HL-60 (cell line): ENCODE data around the gene GDAP2.

Source experiments
- DNase-seq, 2 experiments: peaks; one replicate each; pipeline ENCODE4 v3.0.0-alpha.2; 2010 to 2020; ENCODE audit warnings: low read depth in 1 of 2, low spot score in 1 of 2
- H3K27ac ChIP-seq: fragments of 250-450 bp; sonication (Bioruptor Pico); replicated peaks from 2 replicates; pipeline ENCODE4 v1.5.1; 2020; ENCODE audit warnings: mild to moderate bottlenecking, moderate library complexity
- H3K27me3 ChIP-seq: fragments of 250-450 bp; sonication (Bioruptor Pico); 2 replicates; pipeline ENCODE4 v1.5.1; 2021; ENCODE audit warnings: mild to moderate bottlenecking, moderate library complexity; ENCODE audit not compliant: insufficient read depth, poor library complexity, severe bottlenecking
- H3K4me3 ChIP-seq: replicated peaks from 2 replicates; pipeline ENCODE4 v1.5.1; 2011; ENCODE audit warnings: mild to moderate bottlenecking, control low read depth, low read length; ENCODE audit not compliant: insufficient read depth
- GABPA ChIP-seq: IDR thresholded peaks from 2 replicates; pipeline ENCODE4 v1.6.1; 2012; ENCODE audit warnings: low read depth
- POLR2AphosphoS5 ChIP-seq: IDR thresholded peaks from 2 replicates; pipeline ENCODE4 v1.6.1; 2012; ENCODE audit warnings: low read depth
- SPI1 ChIP-seq: IDR thresholded peaks from 2 replicates; pipeline ENCODE4 v1.6.1; 2012; ENCODE audit warnings: low read depth, mild to moderate bottlenecking, borderline replicate concordance
- TF ChIP-seq, protein P1 (sequence below): IDR thresholded peaks from one replicate; pipeline ENCODE4 v1.5.1; 2011; ENCODE audit warnings: low read length, control low read depth, inconsistent platforms; ENCODE audit not compliant: insufficient read depth
- TF ChIP-seq, protein P2 (sequence below): IDR thresholded peaks from 2 replicates; pipeline ENCODE4 v1.6.1; 2012; ENCODE audit warnings: low read depth; ENCODE audit not compliant: insufficient replicate concordance

The GDAP2 gene

DNA sequence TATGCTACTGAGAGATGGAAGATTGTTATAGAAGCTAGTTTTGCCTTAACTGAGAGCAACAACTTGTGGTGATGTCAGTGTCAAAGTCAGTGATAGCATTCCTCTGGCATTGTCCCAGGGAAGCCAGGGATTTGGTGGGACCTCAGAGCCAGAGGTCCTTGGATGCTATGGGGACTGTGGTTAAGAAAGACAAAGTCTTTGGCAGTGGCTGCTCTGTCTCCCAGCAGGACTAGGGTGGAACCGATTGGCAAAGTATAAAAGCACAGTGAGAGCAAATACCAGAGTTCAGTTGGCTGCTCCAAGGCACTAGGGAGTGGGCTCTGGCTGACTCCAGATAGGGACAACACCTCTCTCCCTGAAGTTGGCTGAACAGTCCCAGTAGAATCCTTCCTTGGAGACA is 104.8 kb downstream of the GDAP2 start:
- no peak overlapping the region for H3K27ac ChIP-seq

DNA sequence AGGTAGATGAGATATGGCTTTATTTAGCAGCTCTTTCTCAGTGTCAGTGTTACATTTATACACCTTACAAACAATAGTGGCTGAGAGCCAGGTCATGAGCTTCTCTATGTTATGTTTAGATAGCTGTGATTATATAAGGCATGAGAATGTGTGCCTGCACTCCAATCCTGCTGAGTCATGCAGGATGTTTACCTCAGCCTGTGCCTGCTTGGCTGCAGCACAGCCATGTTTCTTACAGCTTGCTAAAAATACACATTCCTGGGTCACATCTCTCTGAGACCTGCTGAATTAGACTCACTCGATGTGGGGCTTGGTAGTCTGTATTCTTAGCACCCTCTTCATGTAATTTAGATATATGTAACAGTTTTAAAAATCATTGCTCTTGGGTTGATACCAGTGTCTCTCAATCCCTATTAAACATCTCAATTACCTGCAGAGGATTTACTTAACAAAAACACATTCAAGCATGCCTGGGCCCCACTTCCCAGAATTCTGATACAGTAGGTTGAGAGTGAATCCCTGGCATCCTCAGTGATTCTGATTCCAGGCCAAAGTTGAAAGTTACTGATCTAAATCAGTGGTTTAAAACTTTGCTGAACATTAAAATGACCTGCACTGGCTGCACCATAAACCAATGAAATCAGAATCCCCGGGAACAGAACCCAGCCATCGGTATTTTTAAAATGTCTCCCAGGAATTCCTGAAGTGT is 107.5 kb downstream of the GDAP2 start:
- TF ChIP-seq, protein P1, sequence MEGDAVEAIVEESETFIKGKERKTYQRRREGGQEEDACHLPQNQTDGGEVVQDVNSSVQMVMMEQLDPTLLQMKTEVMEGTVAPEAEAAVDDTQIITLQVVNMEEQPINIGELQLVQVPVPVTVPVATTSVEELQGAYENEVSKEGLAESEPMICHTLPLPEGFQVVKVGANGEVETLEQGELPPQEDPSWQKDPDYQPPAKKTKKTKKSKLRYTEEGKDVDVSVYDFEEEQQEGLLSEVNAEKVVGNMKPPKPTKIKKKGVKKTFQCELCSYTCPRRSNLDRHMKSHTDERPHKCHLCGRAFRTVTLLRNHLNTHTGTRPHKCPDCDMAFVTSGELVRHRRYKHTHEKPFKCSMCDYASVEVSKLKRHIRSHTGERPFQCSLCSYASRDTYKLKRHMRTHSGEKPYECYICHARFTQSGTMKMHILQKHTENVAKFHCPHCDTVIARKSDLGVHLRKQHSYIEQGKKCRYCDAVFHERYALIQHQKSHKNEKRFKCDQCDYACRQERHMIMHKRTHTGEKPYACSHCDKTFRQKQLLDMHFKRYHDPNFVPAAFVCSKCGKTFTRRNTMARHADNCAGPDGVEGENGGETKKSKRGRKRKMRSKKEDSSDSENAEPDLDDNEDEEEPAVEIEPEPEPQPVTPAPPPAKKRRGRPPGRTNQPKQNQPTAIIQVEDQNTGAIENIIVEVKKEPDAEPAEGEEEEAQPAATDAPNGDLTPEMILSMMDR: no peak
- Histone ChIP-seq H3K4me3 (no peak overlapping the region), H3K27me3 (no peaks in the 10 kb centered on the region), H3K27ac (no peak overlapping the region)
- no peak for DNase-seq

More for the DNA sequence above, 104.8 kb downstream of the GDAP2 start:
- Histone ChIP-seq H3K4me3 (no peak overlapping the region), H3K27me3 (no peaks in the 10 kb centered on the region)
- TF ChIP-seq, protein P2, sequence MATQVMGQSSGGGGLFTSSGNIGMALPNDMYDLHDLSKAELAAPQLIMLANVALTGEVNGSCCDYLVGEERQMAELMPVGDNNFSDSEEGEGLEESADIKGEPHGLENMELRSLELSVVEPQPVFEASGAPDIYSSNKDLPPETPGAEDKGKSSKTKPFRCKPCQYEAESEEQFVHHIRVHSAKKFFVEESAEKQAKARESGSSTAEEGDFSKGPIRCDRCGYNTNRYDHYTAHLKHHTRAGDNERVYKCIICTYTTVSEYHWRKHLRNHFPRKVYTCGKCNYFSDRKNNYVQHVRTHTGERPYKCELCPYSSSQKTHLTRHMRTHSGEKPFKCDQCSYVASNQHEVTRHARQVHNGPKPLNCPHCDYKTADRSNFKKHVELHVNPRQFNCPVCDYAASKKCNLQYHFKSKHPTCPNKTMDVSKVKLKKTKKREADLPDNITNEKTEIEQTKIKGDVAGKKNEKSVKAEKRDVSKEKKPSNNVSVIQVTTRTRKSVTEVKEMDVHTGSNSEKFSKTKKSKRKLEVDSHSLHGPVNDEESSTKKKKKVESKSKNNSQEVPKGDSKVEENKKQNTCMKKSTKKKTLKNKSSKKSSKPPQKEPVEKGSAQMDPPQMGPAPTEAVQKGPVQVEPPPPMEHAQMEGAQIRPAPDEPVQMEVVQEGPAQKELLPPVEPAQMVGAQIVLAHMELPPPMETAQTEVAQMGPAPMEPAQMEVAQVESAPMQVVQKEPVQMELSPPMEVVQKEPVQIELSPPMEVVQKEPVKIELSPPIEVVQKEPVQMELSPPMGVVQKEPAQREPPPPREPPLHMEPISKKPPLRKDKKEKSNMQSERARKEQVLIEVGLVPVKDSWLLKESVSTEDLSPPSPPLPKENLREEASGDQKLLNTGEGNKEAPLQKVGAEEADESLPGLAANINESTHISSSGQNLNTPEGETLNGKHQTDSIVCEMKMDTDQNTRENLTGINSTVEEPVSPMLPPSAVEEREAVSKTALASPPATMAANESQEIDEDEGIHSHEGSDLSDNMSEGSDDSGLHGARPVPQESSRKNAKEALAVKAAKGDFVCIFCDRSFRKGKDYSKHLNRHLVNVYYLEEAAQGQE: no peak
- TF ChIP-seq SPI1 (no peak), GABPA (no peak), POLR2AphosphoS5 (no peak)
- TF ChIP-seq, protein P1: no peak
- DNase-seq: no peak

DNA sequence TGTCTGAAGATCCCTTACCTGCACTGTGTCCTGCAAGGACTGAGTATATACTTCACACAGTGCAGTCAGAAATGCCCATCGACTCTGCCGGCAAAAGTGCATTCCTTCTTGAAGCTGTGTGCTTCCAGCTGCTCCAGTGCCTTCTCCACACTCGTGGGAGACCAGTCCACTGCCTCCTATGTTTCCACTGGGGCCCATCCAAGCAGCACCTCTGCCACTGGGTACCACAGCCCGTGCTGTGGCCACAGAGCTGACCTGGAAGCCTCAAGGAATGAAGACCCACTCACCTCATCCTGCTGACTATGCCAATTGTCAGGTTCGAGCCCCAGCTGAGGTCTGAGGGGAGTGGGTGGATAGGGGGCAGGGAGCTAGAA is 108.1 kb downstream of the GDAP2 start:
- DNase-seq: no peak
- Histone ChIP-seq H3K4me3 (no peak overlapping the region), H3K27ac (no peak overlapping the region), H3K27me3 (no peaks in the 10 kb centered on the region)
- TF ChIP-seq GABPA (no peak), POLR2AphosphoS5 (no peak), SPI1 (no peak)
- TF ChIP-seq, protein P2: no peak
- TF ChIP-seq, protein P1: no peak
